Neuronal stem cell (in vitro differentiated cells): Measurements from ENCODE around the gene MRPL23.

Source experiments
- DNase-seq: peaks from one replicate; pipeline ENCODE4 v3.0.0-alpha.2; 2013; ENCODE audit warnings: low spot score
- H2AFZ ChIP-seq: one replicate; pipeline ENCODE4 v1.6.1; 2013; ENCODE audit warnings: mild to moderate bottlenecking, low read length, inconsistent platforms
- H2AK5ac ChIP-seq: 2 replicates; pipeline ENCODE4 v1.6.1; 2013; ENCODE audit warnings: low read depth, mild to moderate bottlenecking, inconsistent platforms, low read length, moderate library complexity, mixed read lengths
- H2BK120ac ChIP-seq: 2 replicates; pipeline ENCODE4 v1.6.1; 2013; ENCODE audit warnings: low read depth, mild to moderate bottlenecking, inconsistent platforms, low read length, moderate library complexity, mixed read lengths
- H2BK12ac ChIP-seq: one replicate; pipeline ENCODE4 v1.6.1; 2013; ENCODE audit warnings: low read length, inconsistent platforms
- H2BK15ac ChIP-seq: 2 replicates; pipeline ENCODE4 v1.6.1; 2013; ENCODE audit warnings: mild to moderate bottlenecking, low read length, inconsistent platforms, mixed read lengths
- H2BK5ac ChIP-seq: one replicate; pipeline ENCODE4 v1.6.1; 2013; ENCODE audit warnings: inconsistent platforms, mild to moderate bottlenecking, low read length, moderate library complexity
- H3K14ac ChIP-seq: one replicate; pipeline ENCODE4 v1.6.1; 2013; ENCODE audit warnings: low read length, inconsistent platforms
- H3K18ac ChIP-seq: 2 replicates; pipeline ENCODE4 v1.6.1; 2013; ENCODE audit warnings: low read length, inconsistent platforms
- H3K23ac ChIP-seq: 2 replicates; pipeline ENCODE4 v1.6.1; 2013; ENCODE audit warnings: low read depth, mild to moderate bottlenecking, mixed read lengths, low read length, inconsistent platforms; ENCODE audit not compliant: poor library complexity
- H3K27ac ChIP-seq: replicated peaks from 3 replicates; pipeline ENCODE4 v1.5.1; 2013; ENCODE audit warnings: low read length, inconsistent platforms
- H3K27me3 ChIP-seq, 3 experiments: 2 replicates each; pipeline ENCODE4 v1.6.1; 2013; ENCODE audit warnings: low read length in 3 of 3, mild to moderate bottlenecking in 2 of 3, inconsistent platforms in 1 of 3, low read depth in 1 of 3, mixed read lengths in 1 of 3, moderate library complexity in 1 of 3; ENCODE audit not compliant: control insufficient read depth in 3 of 3, insufficient read depth in 3 of 3
- H3K36me3 ChIP-seq, 2 donors: replicated peaks in 1 of 2; 2 replicates each; pipeline ENCODE4 v1.6.1; 2013; ENCODE audit warnings: low read length in 2 of 2; ENCODE audit not compliant: control insufficient read depth in 2 of 2, insufficient read depth in 2 of 2
- H3K4ac ChIP-seq: 2 replicates; pipeline ENCODE4 v1.6.1; 2013; ENCODE audit warnings: inconsistent platforms, mild to moderate bottlenecking, low read length, moderate library complexity
- H3K4me1 ChIP-seq, 2 donors: 1 replicate in 1 of 2; 2 replicates in 1 of 2; pipeline ENCODE4 v1.6.1; 2013; ENCODE audit warnings: low read length in 2 of 2, low read depth in 1 of 2; ENCODE audit not compliant: control insufficient read depth in 2 of 2, insufficient read depth in 1 of 2
- H3K4me2 ChIP-seq: one replicate; pipeline ENCODE4 v1.6.1; 2013; ENCODE audit warnings: mild to moderate bottlenecking, low read length, inconsistent platforms; ENCODE audit not compliant: insufficient read depth, poor library complexity, severe bottlenecking
- H3K4me3 ChIP-seq, 2 donors: 2 replicates each; pipeline ENCODE4 v1.5.1; 2013; ENCODE audit warnings: low read length in 2 of 2, mild to moderate bottlenecking in 2 of 2, inconsistent platforms in 1 of 2, moderate library complexity in 1 of 2
- H3K79me1 ChIP-seq: one replicate; pipeline ENCODE4 v1.6.1; 2013; ENCODE audit warnings: low read depth, mild to moderate bottlenecking, inconsistent platforms, low read length, moderate library complexity
- H3K9ac ChIP-seq: one replicate; pipeline ENCODE4 v1.6.1; 2013; ENCODE audit warnings: mild to moderate bottlenecking, low read depth, low read length, inconsistent platforms; ENCODE audit not compliant: poor library complexity
- H3K9me3 ChIP-seq, 2 donors: replicated peaks in 1 of 2; 2 replicates each; pipeline versions ENCODE3 to v1.6.1; 2013; ENCODE audit warnings: low read length in 2 of 2, mild to moderate bottlenecking in 2 of 2, inconsistent platforms in 1 of 2, low read depth in 1 of 2, mixed read lengths in 1 of 2, moderate library complexity in 1 of 2; ENCODE audit not compliant: control insufficient read depth in 2 of 2, insufficient read depth in 1 of 2
- H4K8ac ChIP-seq: one replicate; pipeline ENCODE4 v1.6.1; 2013; ENCODE audit warnings: low read depth, mild to moderate bottlenecking, inconsistent platforms, low read length, moderate library complexity
- H4K91ac ChIP-seq: one replicate; pipeline ENCODE4 v1.6.1; 2013; ENCODE audit warnings: low read length, low read depth, mild to moderate bottlenecking, inconsistent platforms; ENCODE audit not compliant: poor library complexity
- WGBS, 2 donors: extraction: QIAGEN DNeasy Blood & Tissue Kit; methylation state at CpG; one replicate each; pipeline ENCODE4 v1.1.7; 2013; ENCODE audit warnings: missing lambda C conversion rate in 2 of 2, mixed read lengths in 1 of 2; ENCODE audit not compliant: insufficient read length in 2 of 2, insufficient replicate concordance in 1 of 2; ENCODE audit errors: extremely low coverage in 2 of 2; 5-methylcytosine and 5-hydroxymethylcytosine counted together

The MRPL23 gene

DNA sequence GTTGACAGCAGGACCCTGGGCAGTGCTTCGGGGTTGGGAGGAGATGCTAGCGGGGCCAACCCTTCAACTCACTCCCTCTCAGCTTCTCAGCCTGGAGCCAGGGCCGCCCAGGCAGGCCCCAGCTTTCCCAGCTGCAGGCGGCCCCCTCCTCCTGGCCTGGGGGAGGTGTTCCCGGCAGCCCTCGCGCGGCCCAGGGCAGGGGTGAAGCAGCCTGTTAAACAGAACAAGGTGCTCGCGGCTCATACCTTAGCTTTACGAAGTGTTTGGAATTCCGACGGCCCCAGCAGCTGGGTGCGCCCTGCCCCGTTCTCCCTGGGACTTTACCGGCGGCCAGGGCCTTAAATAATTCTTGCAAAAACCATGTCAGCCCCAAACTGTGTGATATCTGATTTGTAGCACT lies 17.2 kb downstream of the MRPL23 start:
- Histone ChIP-seq H2BK5ac (no peak overlapping the region), H3K36me3 (no peaks in the 10 kb centered on the region), H2BK15ac (no peak overlapping the region), H3K4ac (no peak overlapping the region), H3K23ac (no peak overlapping the region), H3K9ac (no peak overlapping the region), H2BK12ac (no peak overlapping the region), H3K18ac (no peak overlapping the region), H3K27me3 (no peaks in the 10 kb centered on the region), H2AFZ (no peak overlapping the region), H2BK120ac (no peak overlapping the region), H3K4me2 (no peak overlapping the region), H3K4me3 (no peak overlapping the region), H3K4me1 (no peaks in the 10 kb centered on the region), H2AK5ac (no peak overlapping the region), H3K14ac (no peak overlapping the region), H3K79me1 (no peaks in the 10 kb centered on the region), H4K8ac (no peak overlapping the region), H3K9me3 (no peaks in the 10 kb centered on the region), H4K91ac (no peak overlapping the region), H3K27ac (no peak overlapping the region)
- WGBS, 2 donors, result no CpG with 5 or more reads among the region's 17 CpGs
- DNase-seq, result no peak

- no peak for DNase-seq
- Histone ChIP-seq H2BK15ac (no peak overlapping the region), H3K27ac (no peak overlapping the region), H3K4me2 (no peak overlapping the region), H2BK12ac (no peak overlapping the region), H3K4me1 (no peaks in the 10 kb centered on the region), H3K9me3 (no peaks in the 10 kb centered on the region), H2AFZ (no peak overlapping the region), H3K4ac (no peak overlapping the region), H3K9ac (no peak overlapping the region), H3K79me1 (no peaks in the 10 kb centered on the region), H4K91ac (no peak overlapping the region), H3K36me3 (no peaks in the 10 kb centered on the region), H3K27me3 (no peaks in the 10 kb centered on the region), H2AK5ac (no peak overlapping the region), H3K23ac (no peak overlapping the region), H3K18ac (no peak overlapping the region), H3K4me3 (no peak overlapping the region), H3K14ac (no peak overlapping the region), H4K8ac (no peak overlapping the region), H2BK5ac (no peak overlapping the region), H2BK120ac (no peak overlapping the region)
- no CpG with 5 or more reads among the region's 20 CpGs for WGBS, 2 donors
These were observed 17.8 kb downstream of the MRPL23 start for GRCh38 chr11:1964955-1965354.

DNA sequence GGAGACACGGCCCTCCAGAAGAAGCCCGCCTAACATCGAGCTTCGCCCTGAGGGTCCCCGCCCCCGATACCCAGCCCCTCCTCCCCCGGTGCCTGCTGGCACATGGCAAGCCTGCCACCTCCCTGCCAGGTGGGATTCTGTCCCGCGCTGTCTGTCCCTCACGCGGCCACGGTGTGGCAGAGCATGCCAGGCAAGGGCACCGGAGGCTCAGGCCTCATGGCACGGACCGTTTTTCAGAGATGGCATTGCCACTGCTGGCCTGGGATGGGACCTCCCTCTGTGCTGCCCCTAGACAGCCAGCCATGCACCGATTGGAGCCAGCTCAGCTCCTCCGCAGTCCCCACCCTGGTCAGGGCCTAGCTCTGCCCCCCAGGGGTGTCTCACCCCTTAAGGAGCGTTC lies 19.4 kb downstream of the MRPL23 start:
- no peaks in the 10 kb centered on the region for H3K4me1 ChIP-seq
- no peak overlapping the region for H3K4ac ChIP-seq
- no peak overlapping the region for H2BK12ac ChIP-seq
- no peaks in the 10 kb centered on the region for H3K27me3 ChIP-seq
- H3K4me2 ChIP-seq, result no peak overlapping the region
- H3K79me1 ChIP-seq, result no peaks in the 10 kb centered on the region
- no peak overlapping the region for H4K8ac ChIP-seq
- no peaks in the 10 kb centered on the region for H3K9me3 ChIP-seq
- H3K36me3 ChIP-seq, result no peaks in the 10 kb centered on the region
- H3K9ac ChIP-seq, result no peak overlapping the region
- H3K14ac ChIP-seq, result no peak overlapping the region
- H2BK5ac ChIP-seq, result no peak overlapping the region
- no peak for DNase-seq
- no peak overlapping the region for H2AK5ac ChIP-seq
- no peak overlapping the region for H3K18ac ChIP-seq
- no peak overlapping the region for H2AFZ ChIP-seq
- H2BK120ac ChIP-seq, result no peak overlapping the region
- H3K23ac ChIP-seq, result no peak overlapping the region
- H4K91ac ChIP-seq, result no peak overlapping the region
- no CpG with 5 or more reads among the region's 18 CpGs for WGBS, 2 donors
- no peak overlapping the region for H2BK15ac ChIP-seq
- H3K27ac ChIP-seq, result no peak overlapping the region
- H3K4me3 ChIP-seq, result no peak overlapping the region

DNA sequence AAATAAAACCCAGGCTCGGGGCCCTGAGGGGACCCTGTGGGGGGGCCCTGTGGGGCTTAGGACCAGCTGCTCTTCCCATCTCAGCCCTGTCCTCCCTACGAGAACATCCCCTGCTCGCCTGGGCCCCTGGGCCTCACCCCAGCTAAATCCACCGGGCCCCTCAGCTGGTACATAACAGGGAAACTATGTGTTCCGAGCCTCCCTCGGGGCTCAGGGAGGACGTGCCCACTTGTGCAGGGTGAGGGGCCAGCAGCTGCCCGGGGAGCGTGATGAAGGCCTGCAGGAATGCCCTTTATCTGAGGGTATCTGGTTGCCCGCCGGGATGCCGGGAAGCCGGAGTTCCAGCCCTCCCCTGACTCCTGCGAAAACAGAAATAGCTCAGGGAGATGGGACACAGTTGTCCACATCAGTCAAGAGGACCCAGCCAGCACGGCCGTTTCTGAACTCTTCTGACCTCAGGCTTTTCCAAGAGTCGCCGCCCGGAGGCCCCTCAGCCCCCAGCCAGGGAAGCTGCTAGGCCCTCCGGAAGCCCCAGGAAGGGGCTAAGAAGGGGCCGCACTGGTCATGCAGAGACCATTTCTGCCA lies 20.6 kb downstream of the MRPL23 start:
- H3K4ac ChIP-seq, result no peak overlapping the region
- H2BK5ac ChIP-seq, result no peak overlapping the region
- H4K8ac ChIP-seq, result no peak overlapping the region
- WGBS, 2 donors, result no CpG with 5 or more reads among the region's 21 CpGs
- H3K4me3 ChIP-seq, result no peak overlapping the region
- H3K9ac ChIP-seq, result no peak overlapping the region
- no peak overlapping the region for H2BK120ac ChIP-seq
- H2AK5ac ChIP-seq, result no peak overlapping the region
- H2AFZ ChIP-seq, result no peak overlapping the region
- H2BK12ac ChIP-seq, result no peak overlapping the region
- H3K36me3 ChIP-seq, result no peaks in the 10 kb centered on the region
- H2BK15ac ChIP-seq, result no peak overlapping the region
- no peaks in the 10 kb centered on the region for H3K27me3 ChIP-seq
- no peaks in the 10 kb centered on the region for H3K79me1 ChIP-seq
- no peak overlapping the region for H3K27ac ChIP-seq
- H3K9me3 ChIP-seq, result no peaks in the 10 kb centered on the region
- H3K4me2 ChIP-seq, result no peak overlapping the region
- no peak overlapping the region for H3K18ac ChIP-seq
- H4K91ac ChIP-seq, result no peak overlapping the region
- no peak overlapping the region for H3K14ac ChIP-seq
- H3K4me1 ChIP-seq, result no peaks in the 10 kb centered on the region
- H3K23ac ChIP-seq, result no peak overlapping the region
- DNase-seq, result no peak
